Measurements from ENCODE around the gene ICE1. TPM values are rescaled to one million over a fixed set of nuclear protein-coding genes. Genes with fewer than 3 reads are reported as not detected.
A peak's percentile ranks its signal among the peaks of the same experiment; 100 is the strongest.

ICE1 gene
- total and polyA plus RNA-seq, 2 of the 4 experiments (the other 2 are of a cell fraction) = 9.0 to 18.5 TPM

- no peak overlapping the region for H4K5ac ChIP-seq (ENCODE audit: low read depth, low read length)
- H3K9me3 ChIP-seq (ENCODE audit: control insufficient read depth, insufficient read depth, low read length) = no peaks in the 10 kb centered on the region
- intact Hi-C loops (cut with micrococcal nuclease) (no loop called here), in situ Hi-C loops (cut with MboI; ENCODE audit: low sequenced_read_pairs) (no loop called here), dilution Hi-C loops (cut with HindIII; ENCODE audit: low sequenced_read_pairs, unreplicated experiment) (no loop called here)
- H4K20me1 ChIP-seq (ENCODE audit: insufficient read depth, low read length) = no peaks in the 10 kb centered on the region; the same call in 1 of the 2 replicates
- TF ChIP-seq CHD1 (IDR thresholded peaks at IDR 0.05; ENCODE audit: low read depth, low read length) (no peak), MAFK (IDR thresholded peaks at IDR 0.05; ENCODE audit: low read depth, low read length) (peak; percentile 77), FOS (IDR thresholded peaks at IDR 0.05; ENCODE audit: low read depth, low read length) (peak; percentile 69), NFE2L2 (IDR thresholded peaks at IDR 0.05; ENCODE audit: low read depth, low read length) (no peak), BHLHE40 (IDR thresholded peaks at IDR 0.05; ENCODE audit: low read depth, low read length) (no peak), POLR2A (IDR thresholded peaks at IDR 0.05; ENCODE audit: low read depth, low read length) (no peak), RAD21 (IDR thresholded peaks at IDR 0.05; ENCODE audit: low read length) (no peak), CEBPB (IDR thresholded peaks at IDR 0.05; ENCODE audit: low read depth, low read length) (peak; percentile 97)
- H3K23ac ChIP-seq (ENCODE audit: low read depth, low read length) = no peak overlapping the region
- no CpG with 5 or more reads among the region's 2 CpGs for WGBS, 2 experiments (ENCODE audit: extremely low coverage in 2 of 2, insufficient read length in 1 of 2)
- no peaks in the 10 kb centered on the region for H3K4me1 ChIP-seq (ENCODE audit: control insufficient read depth, insufficient read depth, low read length)
- DNase-seq = peak; percentile 72
- H3K18ac ChIP-seq (ENCODE audit: low read depth, low read length) = no peak overlapping the region
- H3K14ac ChIP-seq (replicated peaks; ENCODE audit: low read depth, low read length) = no peak overlapping the region
- no peak overlapping the region for H2BK15ac ChIP-seq (ENCODE audit: low read depth, low read length)
- no peak overlapping the region for H4K8ac ChIP-seq (ENCODE audit: low read depth in 2 of 2, low read length in 2 of 2)
- H4K91ac ChIP-seq (ENCODE audit: insufficient read depth, low read depth, low read length) = no peak overlapping the region
- ChIA-PET CTCF (no interaction called here), POLR2A (ENCODE audit: unreplicated experiment) (no interaction called here)
- ATAC-seq (ENCODE audit: low read depth) = peak; percentile 65
- no peak overlapping the region for H2BK20ac ChIP-seq (ENCODE audit: low read depth, low read length)
- no peak overlapping the region for H2AK9ac ChIP-seq (replicated peaks; ENCODE audit: low read depth, low read length, poor library complexity)
- no peak overlapping the region for H2BK120ac ChIP-seq (ENCODE audit: low read depth, low read length)
- H2AK5ac ChIP-seq (ENCODE audit: low read depth, low read length) = no peak overlapping the region
- H3K4me3 ChIP-seq (ENCODE audit: insufficient read depth, low read depth, low read length) = no peak overlapping the region
- no peak overlapping the region for H3K4ac ChIP-seq (ENCODE audit: low read depth, low read length)
- no peak overlapping the region for H2AFZ ChIP-seq (replicated peaks; ENCODE audit: low read length, poor library complexity)
- H3K79me1 ChIP-seq (ENCODE audit: low read depth in 1 of 2, low read length in 2 of 2) = peaks cover 2 to 6% of the 10 kb centered on the region in 2 experiments; a peak in 2 of 4 replicates
- H3K9me1 ChIP-seq (ENCODE audit: insufficient read depth, low read length) = peaks cover 6% of the 10 kb centered on the region; the same call in 1 of the 2 replicates
- H3K4me2 ChIP-seq (ENCODE audit: low read depth, low read length) = no peak overlapping the region
- peaks cover 20% of the 10 kb centered on the region for H3K36me3 ChIP-seq (ENCODE audit: control insufficient read depth, insufficient read depth, low read length)
- H3K27ac ChIP-seq (ENCODE audit: insufficient read depth, low read length) = no peak overlapping the region
- no TSS peak for BruUV-seq (replicated peaks)
- H3K56ac ChIP-seq (ENCODE audit: extremely low read depth, insufficient read depth, low read length) = no peak overlapping the region
- no peak overlapping the region for H2BK5ac ChIP-seq (ENCODE audit: low read depth, low read length, poor library complexity, severe bottlenecking)
- H3K27me3 ChIP-seq (ENCODE audit: control insufficient read depth, insufficient read depth, low read length) = no peaks in the 10 kb centered on the region
- H3K9ac ChIP-seq (ENCODE audit: low read depth, low read length) = no peak overlapping the region
Measured at GRCh38 chr5:5473226-5473625, 50.7 kb downstream of the ICE1 start.
